Dendritic cell treated with granulocyte-macrophage colony-stimulating factor and Interleukin-4, amounts not matched to agents 40 ng/mL and 50 ng/mL, for 4 days (primary cell): ENCODE results near the gene MYH3.
"Not testable (repeated sequence)": the region's sequence is repeated elsewhere in the genome, so short reads cannot be mapped to it uniquely, and the experiment has no call there.

Experiments used
- H3K27ac Mint-ChIP-seq: one replicate; pipeline ENCODE4 v1.8.0; 2022; ENCODE audit warnings: mild to moderate bottlenecking, mixed read lengths
- H3K27me3 Mint-ChIP-seq: one replicate; pipeline ENCODE4 v1.8.0; 2022; ENCODE audit warnings: mild to moderate bottlenecking, mixed read lengths
- H3K36me3 Mint-ChIP-seq: one replicate; pipeline ENCODE4 v1.8.0; 2022; ENCODE audit warnings: low read depth, mixed read lengths
- H3K4me1 Mint-ChIP-seq: one replicate; pipeline ENCODE4 v1.8.0; 2022; ENCODE audit warnings: low read depth, mixed read lengths
- H3K4me3 Mint-ChIP-seq: one replicate; pipeline ENCODE4 v1.8.0; 2022; ENCODE audit warnings: mild to moderate bottlenecking, moderate library complexity, mixed read lengths
- H3K9me3 Mint-ChIP-seq: one replicate; pipeline ENCODE4 v1.8.0; 2022; ENCODE audit warnings: mixed read lengths
- intact Hi-C: fragments of 100-400 bp; cut with micrococcal nuclease; formaldehyde crosslinking; loops from one replicate; pipeline ENCODE4 v1.15.0; 2022

Gene MYH3

DNA sequence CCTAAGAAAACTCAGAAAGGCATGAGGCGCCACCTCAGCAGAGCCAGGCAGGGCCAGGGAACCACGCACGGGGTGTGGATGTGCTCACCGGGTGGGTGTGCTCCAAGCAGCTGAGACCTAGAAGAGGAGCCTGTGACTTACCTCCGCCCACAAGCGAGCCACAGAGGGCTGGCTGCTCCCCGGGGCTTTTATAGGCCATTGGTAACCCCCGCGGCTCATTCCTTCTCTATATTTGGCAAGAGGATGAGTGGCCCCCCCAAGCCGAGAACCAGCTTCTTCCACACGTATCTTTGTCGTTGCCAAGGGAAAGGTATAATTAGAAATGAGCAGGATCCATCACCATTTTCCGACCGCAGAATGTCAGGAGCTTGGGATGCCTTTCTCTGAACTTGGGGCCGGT, at the start of gene MYH3:
TSS of gene MYH3 (minus strand) at position 162 of the 400 bp plus-strand sequence. CDS start 2,245 bp downstream, outside the sequence.
- peaks cover 17% of the 10 kb centered on the region for H3K4me1 Mint-ChIP-seq
- no peak within 1 kb of the TSS for H3K27ac Mint-ChIP-seq
- peaks cover 7% of the 10 kb centered on the region for H3K27me3 Mint-ChIP-seq
- intact Hi-C loops = no loop called here
- no peak within 1 kb of the TSS for H3K4me3 Mint-ChIP-seq
- peaks cover 14% of the 10 kb centered on the region for H3K36me3 Mint-ChIP-seq
- H3K9me3 Mint-ChIP-seq = no peaks in the 10 kb centered on the region

DNA sequence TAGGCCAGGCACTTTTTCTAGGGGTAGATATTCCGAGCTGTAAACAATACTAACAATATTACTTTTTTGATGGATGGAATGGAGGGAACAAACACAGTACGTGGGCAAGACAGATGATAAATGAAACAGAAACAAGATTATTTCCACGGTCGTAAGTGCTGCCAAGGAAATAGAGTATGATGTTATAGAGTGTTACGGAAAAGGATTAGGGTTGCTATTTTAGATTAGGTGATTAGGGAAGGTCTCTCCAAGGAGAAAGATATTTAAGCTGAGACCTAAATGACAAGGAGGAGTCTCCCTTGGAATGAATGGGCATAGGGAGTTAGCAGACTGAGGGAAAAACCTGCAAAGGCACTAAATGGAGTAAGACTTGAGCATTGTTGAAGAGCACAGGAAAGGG, 48.6 kb upstream of the MYH3 start:
- no peak overlapping the region for H3K4me3 Mint-ChIP-seq
- intact Hi-C loops = no loop called here

DNA sequence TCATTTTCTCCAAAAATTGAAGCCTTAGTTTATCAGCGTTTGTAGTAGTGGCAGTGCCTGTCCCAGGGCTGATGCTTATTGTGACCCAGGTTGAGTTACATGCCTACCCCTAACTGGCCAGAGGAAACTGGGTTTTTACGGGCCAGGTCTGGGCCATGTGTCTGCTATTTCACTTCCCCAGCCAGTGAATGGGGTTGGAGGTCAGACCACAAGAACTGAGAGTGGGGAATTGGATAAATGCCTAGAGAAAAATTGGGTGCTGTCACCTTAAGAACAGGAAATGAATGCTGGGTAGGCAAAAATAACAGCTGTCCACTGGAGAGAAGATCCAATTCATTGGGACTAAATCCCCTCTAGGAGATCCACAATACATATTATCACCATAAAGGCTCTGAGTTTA, 45.5 kb upstream of the MYH3 start:
- H3K27me3 Mint-ChIP-seq = no peaks in the 10 kb centered on the region
- peaks cover 41% of the 10 kb centered on the region for H3K36me3 Mint-ChIP-seq
- no peak overlapping the region for H3K27ac Mint-ChIP-seq
- H3K4me3 Mint-ChIP-seq = no peak overlapping the region
- peaks cover 19% of the 10 kb centered on the region for H3K4me1 Mint-ChIP-seq
- intact Hi-C loops = no loop called here
- H3K9me3 Mint-ChIP-seq = no peaks in the 10 kb centered on the region

More for the DNA sequence above, 48.6 kb upstream of the MYH3 start:
- Mint-ChIP-seq H3K4me1 (peaks cover 12% of the 10 kb centered on the region), H3K27ac (no peak overlapping the region), H3K36me3 (peaks cover 61% of the 10 kb centered on the region), H3K9me3 (no peaks in the 10 kb centered on the region), H3K27me3 (no peaks in the 10 kb centered on the region)

DNA sequence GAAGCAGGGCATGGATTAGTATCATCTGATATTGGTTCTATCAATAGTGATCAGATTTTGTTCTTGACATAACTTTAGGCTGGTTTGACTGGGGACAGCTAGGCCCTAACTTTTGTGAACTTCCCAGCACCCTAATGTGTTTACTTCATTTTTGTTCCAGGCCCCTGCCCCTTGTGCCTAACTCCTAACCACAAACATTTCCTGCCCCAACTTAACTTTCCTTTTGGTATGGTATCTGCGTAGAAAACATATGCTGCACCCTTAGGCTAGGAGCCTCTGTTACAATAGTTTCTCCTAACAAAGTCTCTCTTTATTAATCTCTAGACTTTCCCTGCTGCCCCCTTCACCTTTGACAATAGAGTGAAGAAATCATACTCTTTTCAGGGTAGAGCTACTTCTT, 42.7 kb upstream of the MYH3 start:
- H3K4me3 Mint-ChIP-seq = no peak overlapping the region
- H3K9me3 Mint-ChIP-seq = no peaks in the 10 kb centered on the region
- H3K27ac Mint-ChIP-seq = no peak overlapping the region
- no peaks in the 10 kb centered on the region for H3K27me3 Mint-ChIP-seq
- H3K4me1 Mint-ChIP-seq = peaks cover 26% of the 10 kb centered on the region
- intact Hi-C loops = loop anchor here (2.0 kb wide), 1 partner anchor 29 kb away; no protein-coding TSS in a partner anchor
- H3K36me3 Mint-ChIP-seq = peaks cover 29% of the 10 kb centered on the region

DNA sequence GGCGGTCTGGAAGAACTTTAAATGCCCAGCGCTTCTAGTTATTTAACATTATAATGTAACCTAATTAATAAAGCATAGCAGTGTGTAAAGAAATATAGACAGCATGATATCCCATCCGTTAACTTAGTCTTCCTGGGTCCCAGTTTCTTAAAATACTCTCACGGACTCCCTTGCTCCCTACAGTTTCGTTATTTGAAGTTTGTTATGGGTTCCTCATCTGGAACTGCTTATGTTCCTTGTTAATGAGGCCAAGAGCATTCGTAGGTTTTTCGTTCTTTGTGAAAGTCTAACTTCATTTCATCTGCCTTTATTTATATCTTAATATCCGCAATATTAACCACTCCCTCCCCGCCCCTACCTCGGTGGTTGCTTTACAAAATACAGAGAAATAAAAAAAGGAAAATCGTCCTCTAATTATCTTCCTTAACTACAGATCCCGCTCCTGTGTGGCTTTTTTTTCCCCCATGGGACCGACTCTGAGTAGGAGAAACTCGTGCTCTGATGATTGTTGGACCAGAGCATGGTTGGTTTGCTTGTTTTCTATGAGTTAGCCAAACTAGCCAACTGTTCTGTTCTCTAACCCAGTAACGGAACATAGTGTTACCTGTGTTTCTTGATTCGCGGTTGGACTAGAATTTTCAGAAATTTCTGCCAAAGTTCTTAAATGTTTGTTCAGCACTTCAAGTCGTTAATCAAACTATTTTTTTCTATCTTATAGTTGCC, 41.1 kb upstream of the MYH3 start:
- Mint-ChIP-seq H3K36me3 (peaks cover 42% of the 10 kb centered on the region), H3K4me1 (peaks cover 26% of the 10 kb centered on the region), H3K27ac (peak overlapping the region; percentile 87), H3K4me3 (peak overlapping the region; percentile 90), H3K27me3 (no peaks in the 10 kb centered on the region), H3K9me3 (no peaks in the 10 kb centered on the region)
- intact Hi-C loops = loop anchor here (2.0 kb wide), 1 partner anchor 31 kb away; no protein-coding TSS in a partner anchor

DNA sequence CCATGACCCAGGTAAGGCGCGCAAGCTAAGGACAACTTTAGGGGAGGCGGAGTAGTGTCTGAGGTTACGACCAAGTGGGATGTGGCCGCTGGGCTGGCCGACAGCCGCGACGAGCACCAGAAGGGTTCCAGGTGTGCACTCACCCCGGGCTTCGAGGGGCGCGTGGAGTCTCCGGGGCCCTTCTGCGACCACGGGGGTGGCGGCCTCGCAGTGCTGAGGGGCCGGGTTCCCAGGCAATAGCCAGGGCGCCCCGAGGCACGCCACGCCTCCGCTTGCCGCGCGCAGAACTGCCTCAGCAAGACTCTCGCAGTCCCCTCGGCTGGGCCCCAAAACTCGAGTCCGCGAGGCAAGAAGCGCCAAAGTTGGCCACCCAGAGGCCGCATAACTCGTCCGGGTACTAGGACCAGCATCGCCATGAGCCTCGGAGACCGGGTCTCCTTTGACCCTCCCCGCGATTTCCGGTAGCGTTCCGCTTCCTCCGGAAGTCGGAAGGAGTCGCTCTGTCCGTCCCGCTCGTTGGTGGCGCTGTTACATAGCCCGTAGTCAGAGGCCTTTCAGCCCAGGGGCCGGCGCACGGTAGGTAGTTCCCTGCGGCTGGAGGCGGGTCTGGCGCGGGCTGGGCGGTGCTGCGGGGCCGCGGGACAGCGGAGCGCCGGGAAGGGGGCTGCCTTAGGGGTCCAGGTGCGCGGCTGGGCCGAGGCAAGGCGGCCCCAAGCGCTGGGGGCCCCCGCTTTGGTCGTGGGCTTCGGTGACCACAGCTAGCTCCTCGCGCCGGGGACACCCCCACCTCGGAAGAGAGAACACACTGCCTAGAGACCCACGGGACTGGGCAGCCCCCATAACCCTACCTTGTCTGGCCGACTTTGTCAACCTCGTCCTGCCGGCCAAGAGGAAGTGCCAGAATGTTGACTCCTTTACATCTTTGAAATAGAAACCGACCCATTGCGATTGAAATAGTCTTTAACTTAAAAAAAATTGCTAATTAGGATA, 40.3 kb upstream of the MYH3 start, which contains the start of the genes ADPRM and SCO1:
TSS of gene ADPRM (plus strand) at position 503 of the 990 bp plus-strand sequence. CDS start 7,333 bp downstream, outside the sequence.
TSS of gene SCO1 (minus strand) at position 442 of the 990 bp plus-strand sequence. CDS start at position 416, 26 bp downstream.
- Mint-ChIP-seq H3K27ac (peak within 1 kb of the TSS; percentile 87), H3K4me3 (peak within 1 kb of the TSS; percentile 90), H3K36me3 (peaks cover 51% of the 10 kb centered on the region), H3K9me3 (no peaks in the 10 kb centered on the region), H3K27me3 (no peaks in the 10 kb centered on the region), H3K4me1 (peaks cover 22% of the 10 kb centered on the region)
- intact Hi-C loops = loop anchor here (2.0 kb wide), 1 partner anchor 31 kb away; no protein-coding TSS in a partner anchor

DNA sequence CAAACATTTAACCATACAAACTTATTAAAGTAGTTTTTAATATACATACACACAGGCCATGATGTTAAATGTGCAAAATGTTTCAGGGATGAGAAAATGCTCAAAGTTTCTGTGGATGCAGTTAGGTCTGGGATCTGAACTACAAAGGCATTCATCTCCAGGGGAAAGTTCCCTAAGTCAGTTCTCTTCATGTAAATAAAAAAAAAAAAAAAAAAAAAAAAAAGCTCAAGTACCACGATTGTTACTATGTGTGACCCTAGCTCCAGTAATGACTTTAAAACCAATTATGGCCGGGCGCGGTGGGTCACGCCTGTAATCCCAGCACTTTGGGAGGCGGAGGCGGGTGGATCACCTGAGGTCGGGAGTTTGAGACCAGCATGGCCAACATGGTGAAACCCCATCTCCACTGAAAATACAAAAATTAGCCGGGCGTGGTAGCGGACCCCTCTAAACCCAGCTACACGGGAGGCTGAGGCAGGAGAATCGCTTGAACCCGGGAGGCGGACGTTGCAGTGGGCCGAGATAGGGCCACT, 38.8 kb upstream of the MYH3 start:
- H3K27me3 Mint-ChIP-seq, H3K9me3 Mint-ChIP-seq, intact Hi-C loops, H3K27ac Mint-ChIP-seq: not testable (repeated sequence)
- Mint-ChIP-seq H3K36me3 (peaks cover 60% of the 10 kb centered on the region), H3K4me3 (peak overlapping the region; percentile 90), H3K4me1 (peaks cover 13% of the 10 kb centered on the region)

DNA sequence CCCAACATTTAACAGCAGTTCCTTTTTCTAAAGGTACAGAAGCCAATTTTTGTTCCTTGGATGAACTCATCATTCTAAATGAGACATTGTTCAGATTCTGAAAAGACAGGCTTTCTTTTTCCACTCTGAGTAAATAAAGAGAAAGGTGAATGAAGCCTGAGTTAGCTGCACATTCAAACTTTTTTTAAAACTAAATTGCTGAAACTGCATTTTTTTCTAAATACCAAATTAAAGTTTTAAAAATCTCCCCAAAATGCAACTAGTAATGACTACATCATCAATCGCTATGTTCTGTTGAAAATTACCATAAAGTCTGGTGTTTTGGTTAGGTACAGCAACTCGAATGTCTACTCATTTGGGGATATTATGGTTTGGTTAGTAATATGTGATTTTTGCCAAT, 30.4 kb upstream of the MYH3 start:
- H3K27ac Mint-ChIP-seq = no peak overlapping the region
- peaks cover 79% of the 10 kb centered on the region for H3K36me3 Mint-ChIP-seq
- intact Hi-C loops = no loop called here
- no peaks in the 10 kb centered on the region for H3K27me3 Mint-ChIP-seq
- H3K9me3 Mint-ChIP-seq = no peaks in the 10 kb centered on the region
- no peak overlapping the region for H3K4me3 Mint-ChIP-seq
- H3K4me1 Mint-ChIP-seq = peaks cover 9% of the 10 kb centered on the region

DNA sequence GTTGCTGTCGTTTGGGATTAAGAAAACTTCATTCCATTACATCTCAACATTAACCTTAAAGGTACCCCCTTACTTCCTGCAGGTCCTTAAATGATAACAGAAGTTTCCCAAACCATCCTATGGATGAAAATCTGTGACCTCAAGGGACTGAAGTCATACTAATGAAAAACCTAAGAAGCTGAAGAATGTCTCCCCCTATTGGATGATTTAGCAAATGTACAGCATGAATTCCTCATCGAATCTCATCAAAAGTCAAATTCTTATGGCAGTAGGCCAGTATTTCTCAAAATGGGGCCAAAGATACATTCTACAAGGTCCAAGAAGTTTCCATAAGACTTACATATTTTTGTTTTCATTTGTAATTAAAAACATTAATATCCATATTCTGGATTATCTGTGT, 26.7 kb upstream of the MYH3 start:
- H3K36me3 Mint-ChIP-seq = peaks cover 78% of the 10 kb centered on the region
- intact Hi-C loops = no loop called here
- no peak overlapping the region for H3K27ac Mint-ChIP-seq
- H3K4me3 Mint-ChIP-seq = no peak overlapping the region
- no peaks in the 10 kb centered on the region for H3K4me1 Mint-ChIP-seq
- no peaks in the 10 kb centered on the region for H3K27me3 Mint-ChIP-seq
- no peaks in the 10 kb centered on the region for H3K9me3 Mint-ChIP-seq

DNA sequence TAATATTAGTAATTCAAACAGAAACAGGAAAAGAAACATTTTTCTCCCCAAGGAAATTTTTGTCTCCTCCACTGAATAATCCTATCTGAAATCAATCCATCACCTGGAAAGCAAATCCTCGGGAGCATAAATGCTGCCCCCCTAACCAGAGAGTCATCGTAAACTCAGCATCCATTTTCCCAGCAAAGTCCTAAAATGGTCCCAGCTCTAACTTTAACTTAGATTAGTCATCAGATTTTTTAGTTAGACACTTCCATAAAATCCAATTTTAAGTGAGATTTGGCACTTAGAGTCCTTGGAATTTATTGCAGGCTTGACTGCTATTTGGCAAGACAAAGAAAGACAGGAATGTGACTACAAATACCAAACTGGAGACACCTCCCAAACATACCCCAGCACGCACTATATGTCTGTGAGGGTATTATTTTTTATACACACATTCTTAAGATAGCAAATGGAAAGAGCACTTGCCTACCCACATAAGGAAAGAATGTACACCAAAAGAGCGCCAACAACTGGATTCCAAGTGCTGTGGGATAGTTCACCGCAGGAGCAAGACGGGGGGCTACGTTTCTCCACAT, 24.8 kb upstream of the MYH3 start:
- Mint-ChIP-seq H3K27me3 (no peaks in the 10 kb centered on the region), H3K27ac (no peak overlapping the region), H3K36me3 (peaks cover 90% of the 10 kb centered on the region), H3K9me3 (no peaks in the 10 kb centered on the region), H3K4me3 (no peak overlapping the region), H3K4me1 (no peaks in the 10 kb centered on the region)
- intact Hi-C loops = no loop called here

DNA sequence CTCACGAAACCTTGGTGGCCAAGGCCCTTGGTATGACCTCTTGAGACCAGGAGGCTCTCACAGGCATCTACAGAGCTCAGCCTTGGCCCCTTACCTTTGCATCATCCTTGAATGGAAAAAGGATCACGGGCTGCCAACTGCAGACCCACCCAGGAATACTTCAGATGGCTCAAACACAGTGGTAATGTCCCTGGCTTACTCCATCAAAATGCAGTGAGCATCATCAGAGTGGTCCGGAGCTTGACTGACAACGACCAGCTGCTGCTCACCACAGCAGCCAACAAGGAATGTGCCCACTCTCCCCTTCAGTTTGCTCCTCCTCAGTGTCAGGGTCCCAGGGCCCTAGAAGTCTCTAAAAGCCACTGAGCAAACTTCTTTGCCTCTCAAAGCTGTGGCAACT, 17.6 kb upstream of the MYH3 start:
- Mint-ChIP-seq H3K27me3 (no peaks in the 10 kb centered on the region), H3K9me3 (no peaks in the 10 kb centered on the region), H3K27ac (no peak overlapping the region), H3K36me3 (peaks cover 59% of the 10 kb centered on the region), H3K4me1 (no peaks in the 10 kb centered on the region), H3K4me3 (no peak overlapping the region)
- intact Hi-C loops = no loop called here

DNA sequence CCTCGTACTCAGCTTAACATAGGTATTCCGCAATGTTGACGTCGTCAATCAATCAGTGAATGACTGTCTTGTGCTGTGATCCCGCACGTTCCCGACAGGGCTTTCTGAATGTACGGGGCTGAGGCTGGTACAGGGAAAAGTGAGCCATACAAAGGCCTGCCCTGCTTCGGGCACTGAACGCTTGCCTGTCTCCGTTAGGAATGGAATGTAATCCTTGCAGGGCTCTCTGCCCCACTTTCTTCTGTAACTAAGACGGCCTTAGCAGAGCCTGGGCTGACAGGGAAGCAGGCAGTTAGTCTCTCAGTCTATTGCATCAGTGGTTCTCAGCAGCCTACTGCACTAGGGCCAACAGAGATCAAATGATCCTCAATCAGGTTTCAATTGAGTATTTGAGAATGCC, 16.2 kb upstream of the MYH3 start:
- Mint-ChIP-seq H3K9me3 (no peaks in the 10 kb centered on the region), H3K27ac (no peak overlapping the region), H3K27me3 (no peaks in the 10 kb centered on the region), H3K4me3 (no peak overlapping the region), H3K4me1 (no peaks in the 10 kb centered on the region), H3K36me3 (peaks cover 50% of the 10 kb centered on the region)
- intact Hi-C loops = no loop called here

DNA sequence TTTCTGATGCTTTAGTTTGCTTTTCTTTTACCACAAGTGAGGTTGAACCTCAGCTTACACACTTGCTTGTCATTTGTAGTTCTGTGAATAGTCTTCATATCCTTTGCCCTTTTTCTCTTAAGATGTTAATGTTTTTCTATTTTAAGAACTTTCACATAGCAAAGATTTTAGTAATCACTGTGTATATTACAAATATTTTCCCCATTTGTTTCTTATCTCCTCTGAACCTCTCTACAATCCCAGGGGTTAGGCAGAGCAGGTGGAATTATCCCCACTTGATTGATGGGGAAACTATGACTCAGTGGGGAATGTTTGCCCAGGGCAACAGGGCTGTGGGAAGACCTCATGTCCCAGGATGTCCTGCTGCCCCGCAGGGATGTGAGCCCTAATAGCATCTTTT, 11.7 kb upstream of the MYH3 start:
- Mint-ChIP-seq H3K27ac (no peak overlapping the region), H3K4me3 (no peak overlapping the region), H3K4me1 (no peaks in the 10 kb centered on the region), H3K9me3 (no peaks in the 10 kb centered on the region), H3K27me3 (no peaks in the 10 kb centered on the region), H3K36me3 (peaks cover 9% of the 10 kb centered on the region)
- intact Hi-C loops = no loop called here
